Measurements from ENCODE around the gene DDX10. TPM values are rescaled to one million over a fixed set of nuclear protein-coding genes. Genes with fewer than 3 reads are reported as not detected.

DDX10 gene
- total and polyA plus RNA-seq, 2 of the 8 experiments (the other 6 are each of a cell fraction or from before 2014, with no cell fraction given), result 49.2 to 52.2 TPM

- Histone ChIP-seq H2BK12ac (ENCODE audit: low read depth, low read length) (peak overlapping the region; percentile 51; the same call in 1 of the 2 replicates), H3K23me2 (ENCODE audit: low read depth, low read length) (no peaks in the 10 kb centered on the region), H3K36me3 (ENCODE audit: control insufficient read depth in 2 of 4, insufficient read depth in 4 of 4, low read length in 3 of 4) (no peaks in the 10 kb centered on the region), H3K4me3 (ENCODE audit: extremely low read depth in 1 of 4, insufficient read depth in 2 of 4, low read depth in 3 of 4, low read length in 4 of 4) (no peak overlapping the region), H2BK15ac (ENCODE audit: low read length) (no peak overlapping the region), H3K4ac (replicated peaks; ENCODE audit: insufficient read length, low read depth, low read length) (no peak overlapping the region), H3K18ac (ENCODE audit: extremely low read depth, low read length) (peak overlapping the region; percentile 25; the same call in 1 of the 2 replicates), H4K8ac (ENCODE audit: extremely low read depth, insufficient read depth, low read length) (no peak overlapping the region), H3K27ac (ENCODE audit: low read depth, low read length) (no peak overlapping the region), H3K14ac (ENCODE audit: insufficient read length) (no peak overlapping the region), H3K9me3 (ENCODE audit: insufficient read depth in 2 of 2, low read depth in 1 of 2, low read length in 1 of 2) (no peaks in the 10 kb centered on the region), H4K20me1 (replicated peaks in 1 of 2; ENCODE audit: control insufficient read depth in 1 of 2, insufficient read depth in 2 of 2, low read length in 2 of 2) (no peaks in the 10 kb centered on the region), H3K9ac (replicated peaks in 1 of 4; ENCODE audit: extremely low read depth in 1 of 4, low read depth in 3 of 4, low read length in 3 of 4) (no peak overlapping the region), H3K79me1 (ENCODE audit: low read depth, low read length) (no peaks in the 10 kb centered on the region), H2BK5ac (ENCODE audit: low read depth, low read length) (peak overlapping the region; percentile 57; the same call in 1 of the 2 replicates), H3K27me3 (replicated peaks in 1 of 4; ENCODE audit: control insufficient read depth in 3 of 4, extremely low read depth in 1 of 4, insufficient read depth in 3 of 4, low read length in 3 of 4) (no peaks in the 10 kb centered on the region), H2BK20ac (ENCODE audit: low read length) (peak overlapping the region; percentile 24), H3K23ac (ENCODE audit: insufficient read length) (no peak overlapping the region), H2AK5ac (ENCODE audit: low read depth, low read length) (no peak overlapping the region), H2AFZ (ENCODE audit: low read length) (peak overlapping the region; percentile 89), H3K4me2 (ENCODE audit: insufficient read depth in 1 of 2, low read depth in 2 of 2, low read length in 2 of 2) (no peak overlapping the region; a peak in 1 of 4 replicates), H3K56ac (replicated peaks; ENCODE audit: insufficient read length, low read depth, low read length) (no peak overlapping the region), H3K4me1 (replicated peaks in 1 of 4; ENCODE audit: control insufficient read depth in 3 of 4, insufficient read depth in 4 of 4, low read length in 3 of 4) (peaks cover 0 to 12% (median 7%) of the 10 kb centered on the region in 4 experiments; a peak in 4 of 7 replicates), H2BK120ac (replicated peaks; ENCODE audit: low read depth, low read length) (no peak overlapping the region), H4K5ac (ENCODE audit: insufficient read length, low read depth, low read length) (no peak overlapping the region), H4K91ac (replicated peaks; ENCODE audit: insufficient read length, low read length) (peak overlapping the region; percentile 90), H3K79me2 (ENCODE audit: control insufficient read depth in 1 of 2, insufficient read depth in 2 of 2, low read length in 2 of 2) (no peaks in the 10 kb centered on the region)
- FAIRE-seq (no peak), DNase-seq (ENCODE audit: low read depth in 1 of 2, low spot score in 2 of 2) (no peak)
- ChIA-PET POLR2A (ENCODE audit: partially characterized antibody) (no interaction called here), CTCF (ENCODE audit: partially characterized antibody) (interaction anchor here (0.7 kb wide), 1 partner anchor 20 kb away, joined by 3 read pairs; no protein-coding TSS in a partner anchor)
- TF ChIP-seq SUZ12 (IDR thresholded peaks at IDR 0.05; ENCODE audit: low read length) (no peak), SIN3A (conservative IDR thresholded peaks at IDR 0.05 in 1 of 2, IDR thresholded peaks at IDR 0.05 in 1 of 2; ENCODE audit: low read depth in 1 of 2, low read length in 2 of 2) (no peak), CHD1 (IDR thresholded peaks at IDR 0.05; ENCODE audit: low read depth, low read length) (no peak), KDM4A (IDR thresholded peaks at IDR 0.05; ENCODE audit: low read depth, low read length, severe bottlenecking) (no peak), HDAC6 (IDR thresholded peaks at IDR 0.05; ENCODE audit: low read depth, low read length) (no peak), BCL11A (IDR thresholded peaks at IDR 0.05; ENCODE audit: low read depth in 2 of 2, low read length in 2 of 2) (no peak), HDAC2 (IDR thresholded peaks at IDR 0.05; ENCODE audit: borderline replicate concordance in 1 of 2, low read depth in 2 of 2, low read length in 2 of 2) (no peak), RNF2 (IDR thresholded peaks at IDR 0.05; ENCODE audit: borderline replicate concordance, low read depth, low read length, missing control alignments, poor library complexity, severe bottlenecking) (no peak), JUND (IDR thresholded peaks at IDR 0.05; ENCODE audit: low read length) (no peak), SP1 (IDR thresholded peaks at IDR 0.05; ENCODE audit: low read depth, low read length) (no peak), FOSL1 (IDR thresholded peaks at IDR 0.05; ENCODE audit: insufficient read depth, low read depth, low read length) (no peak)
- 58% methylated on average over 5 of the region's 5 CpGs; no CpG with 5 or more reads in 1 of the 2 experiments for WGBS, 2 experiments (ENCODE audit: extremely low coverage in 1 of 2, insufficient coverage in 1 of 2, insufficient read length in 1 of 2, insufficient replicate concordance in 2 of 2, low coverage in 1 of 2, low lambda C conversion rate in 2 of 2, missing lambda C conversion rate in 1 of 2)
Measured at GRCh38 chr11:108960501-108960900, 295.6 kb downstream of the DDX10 start.

All from H1 (cell line).